K562 (cell line): Measurements from ENCODE around the gene CBX4. TPM values are rescaled to one million over a fixed set of nuclear protein-coding genes. Genes with fewer than 3 reads are reported as not detected.
A peak's percentile ranks its signal among the peaks of the same experiment; 100 is the strongest.

Experiments used
- ATAC-seq: fragments of 200-7000 bp; cut with Tn5 transposase; 3 replicates; pipeline ENCODE4 v1.9.1; 2020; ENCODE audit warnings: moderate library complexity
- BruUV-seq: library from RNA; stranded (reverse); fragments of 400-500 nt; replicated peaks from 2 replicates; lab custom pipeline; 2021; lab: Mats Ljungman, UMichigan
- CTCF ChIA-PET: fragments of 300-600 bp; formaldehyde crosslinking; extraction: SDS; loops from one replicate; lab custom pipeline; 2021; ENCODE audit warnings: low intra/inter-chr PET ratio; lab: Yijun Ruan, JAX
- POLR2A ChIA-PET: fragments of 300-600, 350-650 bp; sonication (Branson Sonifier 250); formaldehyde crosslinking; extraction: SDS; loops from one replicate; lab custom pipeline; 2021; ENCODE audit warnings: antibody characterized with exemption, inconsistent platforms; lab: Yijun Ruan, JAX
- DNase-seq, 4 experiments: peaks; one replicate each; pipeline versions ENCODE4 v3.0.0 to v3.0.0-alpha.2; 2011 to 2018; ENCODE audit warnings: low spot score in 3 of 4, mixed read lengths in 3 of 4; ENCODE audit errors: extremely low read depth in 1 of 4
- FAIRE-seq: peaks from 2 replicates; lab custom pipeline; 2011; peaks lifted over from hg19 to GRCh38; lab: Jason Lieb, UNC
- H2AFZ ChIP-seq: 2 replicates; pipeline ENCODE4 v1.6.0; 2011; ENCODE audit warnings: low read depth, low read length, control low read depth, inconsistent platforms
- H3K27ac ChIP-seq: fragments of 200-600 bp; 3 replicates; pipeline ENCODE4 v1.8.0; 2011; ENCODE audit warnings: low read depth, mild to moderate bottlenecking, control low read depth, inconsistent platforms, low read length, moderate library complexity, mixed read lengths; ENCODE audit errors: extremely low read depth
- H3K27me3 ChIP-seq, 2 experiments: fragments of 300-600 bp in 1 of 2; 2 replicates in 1 of 2; 3 replicates in 1 of 2; pipeline versions ENCODE4 v1.6.0 to v1.8.0; 2011; ENCODE audit warnings: inconsistent platforms in 2 of 2, low read length in 2 of 2, mild to moderate bottlenecking in 1 of 2, mixed read lengths in 1 of 2, moderate library complexity in 1 of 2; ENCODE audit not compliant: control insufficient read depth in 2 of 2, insufficient read depth in 2 of 2
- H3K36me3 ChIP-seq: fragments of 300-600 bp; 3 replicates; pipeline ENCODE4 v1.8.0; 2011; ENCODE audit warnings: mild to moderate bottlenecking, low read length, inconsistent platforms; ENCODE audit not compliant: control insufficient read depth, insufficient read depth
- H3K4me1 ChIP-seq, 2 experiments: fragments of 200-600 bp in 1 of 2; replicated peaks in 1 of 2; 2 replicates in 1 of 2; 3 replicates in 1 of 2; pipeline versions ENCODE4 v1.5.1 to v1.8.0; 2011; ENCODE audit warnings: inconsistent platforms in 2 of 2, low read length in 2 of 2, mild to moderate bottlenecking in 1 of 2, mixed read lengths in 1 of 2, moderate library complexity in 1 of 2; ENCODE audit not compliant: control insufficient read depth in 2 of 2, insufficient read depth in 2 of 2
- H3K4me2 ChIP-seq: 2 replicates; pipeline ENCODE4 v1.6.1; 2011; ENCODE audit warnings: low read length, control low read depth, inconsistent platforms, mixed read lengths; ENCODE audit not compliant: insufficient read depth
- H3K4me3 ChIP-seq: fragments of 200-600 bp; sonication (generic), shearing (Covaris generic); 2 replicates; pipeline ENCODE4 v1.5.1; 2016; ENCODE audit warnings: control low read depth, inconsistent platforms
- H3K79me2 ChIP-seq: fragments of 200-600 bp; 3 replicates; pipeline ENCODE4 v1.8.0; 2011; ENCODE audit warnings: low read length, inconsistent platforms; ENCODE audit not compliant: control insufficient read depth, insufficient read depth
- H3K9ac ChIP-seq, 2 experiments: 2 replicates each; pipeline versions ENCODE4 v1.6.0 to v1.6.1; 2011; ENCODE audit warnings: low read depth in 2 of 2, low read length in 2 of 2, control low read depth in 1 of 2, inconsistent platforms in 1 of 2, mild to moderate bottlenecking in 1 of 2, mixed read lengths in 1 of 2; ENCODE audit not compliant: insufficient read depth in 1 of 2
- H3K9me1 ChIP-seq: one replicate; pipeline ENCODE4 v1.6.0; 2011; ENCODE audit warnings: inconsistent platforms, mild to moderate bottlenecking, low read length, moderate library complexity; ENCODE audit not compliant: control insufficient read depth, insufficient read depth
- H3K9me3 ChIP-seq: replicated peaks from 2 replicates; pipeline ENCODE4 v1.5.1; 2011; ENCODE audit warnings: low read depth, low read length, inconsistent platforms; ENCODE audit not compliant: control insufficient read depth, insufficient read depth
- H4K20me1 ChIP-seq: replicated peaks from 2 replicates; pipeline ENCODE4 v1.6.1; 2011; ENCODE audit warnings: low read length, inconsistent platforms, mixed read lengths; ENCODE audit not compliant: control insufficient read depth, insufficient read depth
- CGGBP1 ChIP-seq: fragments of 250-450 bp; sonication (Bioruptor Pico); IDR thresholded peaks from 2 replicates; pipeline ENCODE4 v1.9.0; 2021; ENCODE audit warnings: mild to moderate bottlenecking
- FOXP1 ChIP-seq: sonication (generic); formaldehyde crosslinking; IDR thresholded peaks from 2 replicates; pipeline ENCODE4 v1.8.0; 2022; ENCODE audit warnings: mild to moderate bottlenecking, missing genetic modification reagents
- MECOM ChIP-seq: fragments of 250-450 bp; sonication (Bioruptor Pico); IDR thresholded peaks from 2 replicates; pipeline ENCODE4 v1.8.0; 2022; ENCODE audit warnings: inconsistent platforms
- MGA ChIP-seq: fragments of 450-650 bp; IDR thresholded peaks from 2 replicates; pipeline ENCODE4 v1.6.1; 2016; ENCODE audit warnings: mild to moderate bottlenecking, moderate library complexity
- POLR3G ChIP-seq: IDR thresholded peaks from 2 replicates; pipeline ENCODE4 v1.6.1; 2011; ENCODE audit not compliant: insufficient read length, insufficient replicate concordance; ENCODE audit errors: extremely low read depth
- YY1 ChIP-seq, 3 experiments: IDR thresholded peaks; 2 replicates each; pipeline ENCODE4 v1.6.1; 2011; ENCODE audit warnings: low read length in 2 of 3, mild to moderate bottlenecking in 2 of 3, moderate library complexity in 2 of 3, borderline replicate concordance in 1 of 3, control low read depth in 1 of 3, low read depth in 1 of 3; ENCODE audit not compliant: insufficient read depth in 3 of 3, insufficient replicate concordance in 2 of 3, control insufficient read depth in 1 of 3, insufficient read length in 1 of 3; ENCODE audit errors: extremely low read depth in 1 of 3
- ZNF140 ChIP-seq: fragments of 250-450 bp; sonication (Bioruptor Pico); IDR thresholded peaks from 2 replicates; pipeline ENCODE4 v1.8.0; 2021; ENCODE audit warnings: moderate library complexity, mild to moderate bottlenecking, inconsistent platforms
- WGBS: fragments of 100-300 bp; shearing (Covaris generic); methylation state at CpG from one replicate; pipeline ENCODE4 v1.1.6; 2016; ENCODE audit warnings: low coverage, mixed read lengths; ENCODE audit not compliant: insufficient coverage; ENCODE audit errors: missing lambda C conversion rate; 5-methylcytosine and 5-hydroxymethylcytosine counted together
- in situ Hi-C: fragments of 300-500 bp; cut with MboI; formaldehyde crosslinking; loops from 4 replicates; pipeline ENCODE4 v1.15.0; 2018; ENCODE audit warnings: inconsistent platforms, mixed read lengths
- intact Hi-C: fragments of 100-400 bp; cut with micrococcal nuclease; formaldehyde crosslinking; loops from 2 replicates; pipeline ENCODE4 v1.14.2; 2022
- polyA plus RNA-seq, 8 experiments: library from polyadenylated mRNA; depleted of rRNA in 4 of 8; stranded (reverse) in 5 of 8; unstranded in 3 of 8; fragments of >200 nt; fragmentation: Nextera tagmentation in 2 of 8; fragmentation: Illumina TruSeq in 1 of 8; extraction: Ambion mirVana in 2 of 8; extraction: Trizol in 1 of 8; gene quantifications; 2 replicates each; pipeline versions ENCODE4 v1.2.1 to v1.2.3, GENCODE V29; 2011 to 2014; ENCODE audit warnings: inconsistent platforms in 1 of 8, missing spikeins in 1 of 8
- total RNA-seq, 7 experiments: library from RNA; depleted of rRNA in 6 of 7; stranded (reverse); fragments of >200 nt in 6 of 7; fragmentation: Illumina TruSeq in 2 of 7; extraction: Trizol in 2 of 7; gene quantifications; 2 replicates each; pipeline versions ENCODE4 v1.2.1 to v1.2.3, GENCODE V29; 2011 to 2021; ENCODE audit warnings: low replicate concordance in 1 of 7
- TF ChIP-seq, protein P1 (sequence below): fragments of 250-450 bp; sonication (Bioruptor Pico); IDR thresholded peaks from 2 replicates; pipeline ENCODE4 v1.4.0; 2020; ENCODE audit warnings: mild to moderate bottlenecking

The CBX4 gene
- total and polyA plus RNA-seq, 9 of the 15 experiments (the other 6 are each of a cell fraction or from before 2014, with no cell fraction given), result 0.98 to 50.5 (median 10.0) TPM

- Histone ChIP-seq H2AFZ (no peak overlapping the region), H3K9me1 (no peaks in the 10 kb centered on the region), H4K20me1 (no peaks in the 10 kb centered on the region), H3K4me1 (peaks cover 3 to 47% of the 10 kb centered on the region in 2 experiments; a peak in 2 of 5 replicates), H3K9ac (no peak overlapping the region), H3K79me2 (no peaks in the 10 kb centered on the region), H3K9me3 (no peaks in the 10 kb centered on the region), H3K27me3 (no peaks in the 10 kb centered on the region), H3K27ac (no peak overlapping the region), H3K4me2 (no peak overlapping the region), H3K4me3 (no peak overlapping the region), H3K36me3 (peaks cover 20% of the 10 kb centered on the region; the same call in 1 of the 3 replicates)
- BruUV-seq, result no TSS peak
- no peak for ATAC-seq
- peak; percentile 60 for FAIRE-seq
- in situ Hi-C loops (no loop called here), intact Hi-C loops (loop anchor here (5.0 kb wide), 1 partner anchor 41 kb away; no protein-coding TSS in a partner anchor)
- WGBS, result 35% methylated on average over 4 of the region's 5 CpGs
- ChIA-PET POLR2A (interaction anchor here (1.0 kb wide), 1 partner anchor 10 kb away, joined by 6 read pairs; the partner anchor contains the start of gene CBX2), CTCF (no interaction called here)
- no peak for DNase-seq
- TF ChIP-seq FOXP1 (CRISPR knock-in tag), result no peak
- no peak for TF ChIP-seq MECOM
- TF ChIP-seq ZNF140 (CRISPR knock-in tag), result no peak
- TF ChIP-seq YY1 (IDR thresholded peaks at IDR 0.05; ENCODE audit: borderline replicate concordance in 1 of 3, control insufficient read depth in 1 of 3, extremely low read depth in 1 of 3, insufficient read depth in 3 of 3, insufficient read length in 1 of 3, insufficient replicate concordance in 2 of 3, low read depth in 1 of 3, low read length in 2 of 3), result no peak
- no peak for TF ChIP-seq MGA
- TF ChIP-seq, protein P1, sequence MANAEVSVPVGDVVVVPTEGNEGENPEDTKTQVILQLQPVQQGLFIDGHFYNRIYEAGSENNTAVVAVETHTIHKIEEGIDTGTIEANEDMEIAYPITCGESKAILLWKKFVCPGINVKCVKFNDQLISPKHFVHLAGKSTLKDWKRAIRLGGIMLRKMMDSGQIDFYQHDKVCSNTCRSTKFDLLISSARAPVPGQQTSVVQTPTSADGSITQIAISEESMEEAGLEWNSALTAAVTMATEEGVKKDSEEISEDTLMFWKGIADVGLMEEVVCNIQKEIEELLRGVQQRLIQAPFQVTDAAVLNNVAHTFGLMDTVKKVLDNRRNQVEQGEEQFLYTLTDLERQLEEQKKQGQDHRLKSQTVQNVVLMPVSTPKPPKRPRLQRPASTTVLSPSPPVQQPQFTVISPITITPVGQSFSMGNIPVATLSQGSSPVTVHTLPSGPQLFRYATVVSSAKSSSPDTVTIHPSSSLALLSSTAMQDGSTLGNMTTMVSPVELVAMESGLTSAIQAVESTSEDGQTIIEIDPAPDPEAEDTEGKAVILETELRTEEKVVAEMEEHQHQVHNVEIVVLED (CRISPR knock-in tag), result no peak
- no peak for TF ChIP-seq CGGBP1 (CRISPR knock-in tag)
- TF ChIP-seq POLR3G, result no peak
These were observed 50.8 kb downstream of the CBX4 start for GRCh38 chr17:79788455-79788854.
